LNCAP (cell line): ENCODE measurements around the gene NAP1L1.

ENCODE experiments used
- CTCF ChIP-seq: fragments of 450-650 bp; IDR thresholded peaks from 2 replicates; pipeline ENCODE4 v1.5.1; 2017; ENCODE audit warnings: mild to moderate bottlenecking

NAP1L1 gene

GRCh38 chr12:76080729-76081415 is 3.6 kb downstream of the NAP1L1 start:
- peak; percentile 20; the same call in 1 of the 2 replicates for TF ChIP-seq CTCF

- TF ChIP-seq CTCF = no peak
Observed at GRCh38 chr12:76080017-76080728, 4.3 kb downstream of the NAP1L1 start.

- TF ChIP-seq CTCF = no peak
Observed at GRCh38 chr12:76078748-76079147, 5.7 kb downstream of the NAP1L1 start.

GRCh38 chr12:76075448-76075847 is 9.0 kb downstream of the NAP1L1 start:
- TF ChIP-seq CTCF = no peak

GRCh38 chr12:76074701-76075336 is 9.7 kb downstream of the NAP1L1 start:
- TF ChIP-seq CTCF = no peak

- no peak for TF ChIP-seq CTCF
Observed at GRCh38 chr12:76073561-76073960, 10.9 kb downstream of the NAP1L1 start.

- no peak for TF ChIP-seq CTCF
Observed at GRCh38 chr12:76072568-76072967, 11.9 kb downstream of the NAP1L1 start.
